Neural cell (in vitro differentiated cells): ENCODE data around the gene OLFM4. TPM values are rescaled to one million over a fixed set of nuclear protein-coding genes. Genes with fewer than 3 reads are reported as not detected.

Source experiments
- H2AFZ ChIP-seq: fragments of 200-600, 300-800 bp; sonication (generic), shearing (Covaris generic); 2 replicates; pipeline ENCODE4 v1.6.0; 2014; ENCODE audit warnings: low read depth, mild to moderate bottlenecking, antibody characterized with exemption, low read length, moderate library complexity
- H3F3A ChIP-seq: fragments of 200-600 bp; shearing (Covaris generic); 2 replicates; pipeline ENCODE4 v1.6.1; 2016; ENCODE audit warnings: mild to moderate bottlenecking, moderate library complexity, mixed read lengths, antibody characterized with exemption, low read length; ENCODE audit not compliant: insufficient read depth, poor library complexity, severe bottlenecking
- H3K27ac ChIP-seq: fragments of 200-600, 300-800 bp; sonication (generic), shearing (Covaris generic); 2 replicates; pipeline ENCODE4 v1.5.1; 2014; ENCODE audit warnings: mild to moderate bottlenecking, low read length, moderate library complexity
- H3K27me3 ChIP-seq: fragments of 300-800, 200-600 bp; sonication (generic), shearing (Covaris generic); 2 replicates; pipeline ENCODE4 v1.6.0; 2014; ENCODE audit warnings: mild to moderate bottlenecking, low read depth, low read length, moderate library complexity; ENCODE audit not compliant: insufficient read depth
- H3K36me3 ChIP-seq: fragments of 300-800, 200-600 bp; sonication (generic), shearing (Covaris generic); 2 replicates; pipeline ENCODE4 v1.5.1; 2014; ENCODE audit warnings: mild to moderate bottlenecking, antibody characterized with exemption, low read length, moderate library complexity; ENCODE audit not compliant: insufficient read depth
- H3K4me2 ChIP-seq: fragments of 300-800, 200-600 bp; sonication (generic), shearing (Covaris generic); 2 replicates; pipeline ENCODE4 v1.6.0; 2014; ENCODE audit warnings: mild to moderate bottlenecking, low read length
- H3K4me3 ChIP-seq: fragments of 300-800, 200-600 bp; sonication (generic), shearing (Covaris generic); 2 replicates; pipeline ENCODE4 v1.5.1; 2014; ENCODE audit warnings: mild to moderate bottlenecking, low read length, moderate library complexity
- H3K79me2 ChIP-seq: fragments of 200-600 bp; shearing (Covaris generic); replicated peaks from 2 replicates; pipeline ENCODE4 v1.6.0; 2014; ENCODE audit warnings: mild to moderate bottlenecking, low read length, moderate library complexity; ENCODE audit not compliant: insufficient read depth
- H3K9ac ChIP-seq: fragments of 300-800, 200-600 bp; sonication (generic), shearing (Covaris generic); 2 replicates; pipeline ENCODE4 v1.6.1; 2016; ENCODE audit warnings: mild to moderate bottlenecking, low read length, mixed read lengths
- H3K9me2 ChIP-seq: fragments of 200-600 bp; shearing (Covaris generic); 2 replicates; pipeline ENCODE4 v1.6.1; 2016; ENCODE audit warnings: mild to moderate bottlenecking, low read length, mixed read lengths; ENCODE audit not compliant: insufficient read depth
- H3K9me3 ChIP-seq: fragments of 200-600, 300-800 bp; sonication (generic), shearing (Covaris generic); 2 replicates; pipeline ENCODE4 v1.6.1; 2016; ENCODE audit warnings: mild to moderate bottlenecking, mixed run types, low read length, moderate library complexity, mixed read lengths
- H4K20me1 ChIP-seq: fragments of 200-600 bp; shearing (Covaris generic); 2 replicates; pipeline ENCODE4 v1.6.1; 2016; ENCODE audit warnings: mild to moderate bottlenecking, mixed run types; ENCODE audit not compliant: insufficient read depth
- CTCF ChIP-seq: fragments of 450-650 bp; IDR thresholded peaks from 2 replicates; pipeline ENCODE4 v1.5.1; 2014; ENCODE audit warnings: antibody characterized with exemption, mild to moderate bottlenecking, moderate library complexity; ENCODE audit not compliant: poor library complexity, severe bottlenecking
- EP300 ChIP-seq: fragments of 450-650 bp; conservative IDR thresholded peaks from 2 replicates; pipeline ENCODE4 v1.6.1; 2014; ENCODE audit warnings: antibody characterized with exemption, mild to moderate bottlenecking, moderate library complexity; ENCODE audit not compliant: poor library complexity, severe bottlenecking
- EZH2 ChIP-seq: fragments of 200-600, 300-800 bp; shearing (Covaris generic), sonication (generic); IDR thresholded peaks from 2 replicates; pipeline ENCODE4 v1.6.1; 2014; ENCODE audit warnings: antibody characterized with exemption, low read length, borderline replicate concordance, mild to moderate bottlenecking; ENCODE audit not compliant: insufficient read depth, poor library complexity, severe bottlenecking
- MXI1 ChIP-seq: fragments of 450-650 bp; conservative IDR thresholded peaks from 2 replicates; pipeline ENCODE4 v1.6.1; 2014; ENCODE audit warnings: antibody characterized with exemption, mild to moderate bottlenecking; ENCODE audit not compliant: poor library complexity, severe bottlenecking
- POLR2AphosphoS5 ChIP-seq: IDR thresholded peaks from 2 replicates; pipeline ENCODE4 v1.6.1; 2012
- RAD21 ChIP-seq: fragments of 450-650 bp; conservative IDR thresholded peaks from 2 replicates; pipeline ENCODE4 v1.6.1; 2014; ENCODE audit warnings: antibody characterized with exemption, mild to moderate bottlenecking, moderate library complexity
- REST ChIP-seq: IDR thresholded peaks from 2 replicates; pipeline ENCODE4 v1.6.1; 2012; ENCODE audit warnings: borderline replicate concordance
- SMC3 ChIP-seq: fragments of 450-650 bp; conservative IDR thresholded peaks from 2 replicates; pipeline ENCODE4 v1.6.1; 2014; ENCODE audit warnings: antibody characterized with exemption, mild to moderate bottlenecking, moderate library complexity; ENCODE audit not compliant: poor library complexity
- TAF1 ChIP-seq: IDR thresholded peaks from 2 replicates; pipeline ENCODE4 v1.6.1; 2012; ENCODE audit warnings: low read depth
- polyA plus RNA-seq: library from polyadenylated mRNA; depleted of rRNA; stranded (reverse); fragments of >200 nt; gene quantifications from 2 replicates; pipeline ENCODE4 v1.2.3, GENCODE V29; 2014

The OLFM4 gene
- polyA plus RNA-seq, 1 donor from 2014 or later, result 0.46 TPM

GRCh38 chr13:53028063-53028462 is 550 bp upstream of the OLFM4 start:
- Histone ChIP-seq H3K27ac (no peak overlapping the region), H3K27me3 (no peaks in the 10 kb centered on the region), H3K4me3 (no peak overlapping the region), H3K4me2 (no peak overlapping the region), H3K9ac (no peak overlapping the region), H3K79me2 (no peaks in the 10 kb centered on the region), H3K36me3 (no peaks in the 10 kb centered on the region), H4K20me1 (no peaks in the 10 kb centered on the region), H2AFZ (no peak overlapping the region), H3K9me3 (no peaks in the 10 kb centered on the region), H3K9me2 (no peaks in the 10 kb centered on the region), H3F3A (no peaks in the 10 kb centered on the region)
- TF ChIP-seq TAF1, result no peak
- TF ChIP-seq EZH2, result no peak
- TF ChIP-seq EP300, result no peak
- no peak for TF ChIP-seq POLR2AphosphoS5
- no peak for TF ChIP-seq REST
- no peak for TF ChIP-seq MXI1
- TF ChIP-seq SMC3, result no peak
- TF ChIP-seq CTCF, result no peak
- no peak for TF ChIP-seq RAD21

- Histone ChIP-seq H3K4me2 (no peak overlapping the region), H3K9me2 (no peaks in the 10 kb centered on the region), H3K27ac (no peak overlapping the region), H3K9ac (no peak overlapping the region), H3F3A (no peaks in the 10 kb centered on the region), H3K4me3 (no peak overlapping the region), H3K27me3 (no peaks in the 10 kb centered on the region), H3K9me3 (no peaks in the 10 kb centered on the region), H4K20me1 (no peaks in the 10 kb centered on the region), H2AFZ (no peak overlapping the region), H3K36me3 (no peaks in the 10 kb centered on the region), H3K79me2 (no peaks in the 10 kb centered on the region)
- TF ChIP-seq EZH2, result no peak
- no peak for TF ChIP-seq CTCF
Measured at GRCh38 chr13:53032849-53033248, 4.2 kb downstream of the OLFM4 start.
